OCI-LY7 (cell line): ENCODE measurements around the gene MDGA2.

ENCODE experiments used
- EZH2phosphoT487 ChIP-seq: fragments of 200-600 bp; sonication (generic); IDR thresholded peaks from 2 replicates; pipeline ENCODE4 v1.6.1; 2018; ENCODE audit warnings: low read depth, borderline replicate concordance, mild to moderate bottlenecking, mixed run types, antibody characterized with exemption, low read length, moderate library complexity, mixed read lengths
- TF ChIP-seq, protein P1 (sequence below): fragments of 200-600 bp; sonication (generic); conservative IDR thresholded peaks from 2 replicates; pipeline ENCODE4 v1.5.1; 2014; ENCODE audit warnings: mild to moderate bottlenecking, antibody characterized with exemption, low read length, moderate library complexity, mixed read lengths

DNA sequence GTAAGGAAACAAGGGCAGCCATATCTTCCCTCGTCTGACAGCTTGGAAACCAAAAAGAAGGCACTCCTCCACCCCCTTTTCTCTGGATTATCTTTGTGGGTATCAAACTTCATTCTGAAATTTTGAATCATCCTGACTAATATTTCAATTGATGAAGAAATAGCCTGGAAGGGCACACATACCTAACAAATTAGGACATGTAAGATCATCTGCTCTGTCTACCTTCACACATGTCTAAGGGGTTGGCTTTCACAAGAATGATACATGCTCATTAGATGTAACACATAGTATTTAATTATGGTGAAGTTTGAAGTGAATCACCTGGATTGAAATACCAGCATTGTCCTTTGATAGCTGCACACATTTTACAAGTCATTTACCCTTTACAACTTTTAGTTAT is 675.7 kb downstream of the MDGA2 start:
- TF ChIP-seq, protein P1, sequence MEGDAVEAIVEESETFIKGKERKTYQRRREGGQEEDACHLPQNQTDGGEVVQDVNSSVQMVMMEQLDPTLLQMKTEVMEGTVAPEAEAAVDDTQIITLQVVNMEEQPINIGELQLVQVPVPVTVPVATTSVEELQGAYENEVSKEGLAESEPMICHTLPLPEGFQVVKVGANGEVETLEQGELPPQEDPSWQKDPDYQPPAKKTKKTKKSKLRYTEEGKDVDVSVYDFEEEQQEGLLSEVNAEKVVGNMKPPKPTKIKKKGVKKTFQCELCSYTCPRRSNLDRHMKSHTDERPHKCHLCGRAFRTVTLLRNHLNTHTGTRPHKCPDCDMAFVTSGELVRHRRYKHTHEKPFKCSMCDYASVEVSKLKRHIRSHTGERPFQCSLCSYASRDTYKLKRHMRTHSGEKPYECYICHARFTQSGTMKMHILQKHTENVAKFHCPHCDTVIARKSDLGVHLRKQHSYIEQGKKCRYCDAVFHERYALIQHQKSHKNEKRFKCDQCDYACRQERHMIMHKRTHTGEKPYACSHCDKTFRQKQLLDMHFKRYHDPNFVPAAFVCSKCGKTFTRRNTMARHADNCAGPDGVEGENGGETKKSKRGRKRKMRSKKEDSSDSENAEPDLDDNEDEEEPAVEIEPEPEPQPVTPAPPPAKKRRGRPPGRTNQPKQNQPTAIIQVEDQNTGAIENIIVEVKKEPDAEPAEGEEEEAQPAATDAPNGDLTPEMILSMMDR = no peak
- no peak for TF ChIP-seq EZH2phosphoT487
